SK-N-MC (cell line): ENCODE measurements around the gene DHCR7.

Source experiments
- EZH2 ChIP-seq: fragments of 200-600 bp; sonication (generic); IDR thresholded peaks from one replicate; pipeline ENCODE4 v1.6.1; 2017; ENCODE audit warnings: antibody characterized with exemption
- FOXP2 ChIP-seq: optimal IDR thresholded peaks from 2 replicates; pipeline ENCODE3; 2011; ENCODE audit warnings: mild to moderate bottlenecking, moderate library complexity; ENCODE audit not compliant: insufficient read depth; ENCODE audit errors: extremely low read length, control extremely low read depth
- POLR2AphosphoS5 ChIP-seq: IDR thresholded peaks from 2 replicates; pipeline ENCODE4 v1.6.1; 2012; ENCODE audit warnings: mild to moderate bottlenecking, low read depth, low read length, borderline replicate concordance

DNA sequence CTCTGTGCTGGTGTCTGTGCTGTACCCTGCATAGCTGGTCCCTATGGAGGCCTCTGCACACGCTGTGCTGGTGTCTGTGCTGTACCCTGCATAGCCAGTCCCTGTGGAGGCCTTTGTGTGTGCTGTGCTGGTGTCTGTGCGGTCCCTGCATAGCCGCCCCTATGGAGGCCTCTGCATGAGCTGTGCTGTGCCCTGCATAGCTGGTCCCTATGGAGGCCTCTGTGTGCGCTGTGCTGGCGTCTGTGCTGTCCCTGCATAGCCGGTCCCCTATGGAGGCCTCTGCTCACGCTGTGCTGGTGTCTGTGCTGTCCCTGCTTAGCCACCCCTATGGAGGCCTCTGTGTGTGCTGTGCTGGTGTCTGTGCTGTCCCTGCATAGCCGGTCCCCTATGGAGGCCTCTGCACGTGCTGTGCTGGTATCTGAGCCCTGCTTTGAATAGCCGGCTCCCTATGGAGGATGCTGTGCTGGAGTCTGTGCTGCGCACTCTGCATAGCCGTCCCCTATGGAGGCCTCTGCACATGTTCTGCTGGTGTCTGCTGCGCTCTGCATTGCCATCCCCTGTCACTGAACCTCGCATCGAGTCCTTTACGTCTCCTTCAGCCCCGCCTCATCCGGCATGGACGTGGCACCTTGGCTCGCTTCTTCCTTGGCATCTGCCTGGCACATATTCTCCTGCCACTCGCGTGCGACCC is 11.0 kb upstream of the DHCR7 start:
- TF ChIP-seq POLR2AphosphoS5 (no peak), EZH2 (no peak), FOXP2 (no peak)
